ENCODE measurements around the gene ACOT9. TPM values are rescaled to one million over a fixed set of nuclear protein-coding genes. Genes with fewer than 3 reads are reported as not detected.

ACOT9 gene
- total RNA-seq, 2 donors from 2014 or later = 39.6 to 43.6 TPM

DNA sequence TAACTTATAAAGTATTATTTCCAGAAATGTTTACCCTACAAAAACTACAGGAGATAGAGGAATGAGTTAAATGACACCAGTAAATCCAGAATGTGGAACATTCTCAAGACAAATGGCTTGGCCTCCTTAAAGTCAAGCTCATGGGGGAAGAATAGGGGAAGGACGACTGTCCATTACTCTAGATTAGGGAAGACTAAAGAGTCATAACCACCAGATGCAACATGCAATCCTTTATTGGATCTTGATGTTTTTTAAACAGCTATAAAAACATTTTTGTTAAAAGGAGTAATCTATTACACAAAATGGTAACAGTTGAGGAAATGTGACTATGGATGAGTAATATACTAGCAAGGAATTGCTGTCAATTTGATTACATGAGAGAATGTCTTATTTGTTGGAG lies 11.1 kb downstream of the ACOT9 start:
- Histone ChIP-seq H3K27me3 (no peaks in the 10 kb centered on the region), H3K36me3 (peaks cover 19% of the 10 kb centered on the region), H3K9me3 (no peaks in the 10 kb centered on the region), H3K27ac (no peak overlapping the region), H3K4me3 (no peak overlapping the region), H3K4me1 (no peaks in the 10 kb centered on the region)
- TF ChIP-seq, protein P1, sequence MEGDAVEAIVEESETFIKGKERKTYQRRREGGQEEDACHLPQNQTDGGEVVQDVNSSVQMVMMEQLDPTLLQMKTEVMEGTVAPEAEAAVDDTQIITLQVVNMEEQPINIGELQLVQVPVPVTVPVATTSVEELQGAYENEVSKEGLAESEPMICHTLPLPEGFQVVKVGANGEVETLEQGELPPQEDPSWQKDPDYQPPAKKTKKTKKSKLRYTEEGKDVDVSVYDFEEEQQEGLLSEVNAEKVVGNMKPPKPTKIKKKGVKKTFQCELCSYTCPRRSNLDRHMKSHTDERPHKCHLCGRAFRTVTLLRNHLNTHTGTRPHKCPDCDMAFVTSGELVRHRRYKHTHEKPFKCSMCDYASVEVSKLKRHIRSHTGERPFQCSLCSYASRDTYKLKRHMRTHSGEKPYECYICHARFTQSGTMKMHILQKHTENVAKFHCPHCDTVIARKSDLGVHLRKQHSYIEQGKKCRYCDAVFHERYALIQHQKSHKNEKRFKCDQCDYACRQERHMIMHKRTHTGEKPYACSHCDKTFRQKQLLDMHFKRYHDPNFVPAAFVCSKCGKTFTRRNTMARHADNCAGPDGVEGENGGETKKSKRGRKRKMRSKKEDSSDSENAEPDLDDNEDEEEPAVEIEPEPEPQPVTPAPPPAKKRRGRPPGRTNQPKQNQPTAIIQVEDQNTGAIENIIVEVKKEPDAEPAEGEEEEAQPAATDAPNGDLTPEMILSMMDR (IDR thresholded peaks at IDR 0.05) = no peak
- no peak for DNase-seq (ENCODE audit: low spot score)

DNA sequence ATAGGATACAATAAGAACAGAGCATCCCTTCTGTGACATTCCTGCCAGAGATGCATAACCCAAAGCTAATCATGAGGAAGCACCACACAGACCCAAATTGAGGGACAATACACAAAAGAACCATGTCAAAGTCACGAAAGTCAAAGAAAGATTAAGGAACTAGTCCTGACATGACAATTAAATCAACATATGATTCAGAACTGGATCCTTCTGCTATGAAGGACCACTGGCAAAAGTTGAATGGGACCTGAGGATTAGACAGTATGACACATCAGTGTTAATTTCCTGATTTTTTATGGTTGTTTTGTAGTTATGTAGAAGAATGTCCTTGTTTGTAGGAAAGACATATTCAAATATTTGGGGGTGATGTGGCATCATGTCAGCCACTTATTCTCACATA lies 13.9 kb downstream of the ACOT9 start:
- Histone ChIP-seq H3K4me3 (no peak overlapping the region), H3K27me3 (no peaks in the 10 kb centered on the region), H3K9me3 (no peaks in the 10 kb centered on the region), H3K27ac (no peak overlapping the region), H3K4me1 (no peaks in the 10 kb centered on the region), H3K36me3 (peaks cover 25% of the 10 kb centered on the region)
- no peak for DNase-seq (ENCODE audit: low spot score)
- TF ChIP-seq, protein P1 (IDR thresholded peaks at IDR 0.05) = no peak

DNA sequence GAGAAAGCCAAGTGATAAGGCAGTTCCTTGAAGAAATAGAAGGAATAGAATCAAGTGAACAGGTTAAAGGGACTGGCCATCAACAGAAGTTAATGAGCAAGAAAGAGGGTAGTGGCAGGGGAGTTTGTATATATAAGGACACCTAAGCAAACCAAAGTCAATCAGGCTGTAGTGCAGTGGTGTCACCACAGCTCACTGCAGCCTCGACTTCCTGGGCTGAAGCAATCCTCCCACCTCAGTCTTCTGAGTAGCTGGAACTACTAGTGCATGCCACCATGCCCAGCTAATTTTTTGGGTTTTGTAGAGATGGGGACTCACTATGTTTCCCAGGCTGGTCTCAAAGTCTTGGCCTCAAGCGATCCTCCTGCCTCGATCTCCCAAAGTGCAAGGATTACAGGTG lies 15.9 kb downstream of the ACOT9 start:
- Histone ChIP-seq H3K4me1 (no peaks in the 10 kb centered on the region), H3K4me3 (no peak overlapping the region), H3K27ac (no peak overlapping the region), H3K36me3 (peaks cover 42% of the 10 kb centered on the region), H3K9me3 (no peaks in the 10 kb centered on the region), H3K27me3 (no peaks in the 10 kb centered on the region)
- DNase-seq (ENCODE audit: low spot score) = no peak
- TF ChIP-seq, protein P1 (IDR thresholded peaks at IDR 0.05) = no peak

DNA sequence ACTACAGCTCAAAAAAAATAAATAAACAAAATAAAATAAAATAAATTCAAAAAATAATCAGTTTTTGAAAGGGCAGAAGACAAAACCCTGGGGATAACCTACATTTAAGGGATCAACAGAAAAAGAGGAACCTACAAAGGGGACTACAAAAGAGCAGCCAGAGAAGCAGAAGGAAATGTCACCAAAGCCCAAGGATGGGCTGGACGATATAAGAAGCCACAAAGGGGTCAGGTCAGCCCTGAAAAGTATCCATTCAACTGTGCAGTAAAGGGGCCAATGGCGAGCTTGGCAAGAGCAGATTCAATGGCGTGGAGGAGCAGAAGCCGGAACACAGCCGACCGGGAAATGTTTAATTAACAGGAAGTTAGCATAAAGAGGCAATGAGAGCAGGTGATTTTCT lies 16.9 kb downstream of the ACOT9 start:
- H3K27me3 ChIP-seq = no peaks in the 10 kb centered on the region
- no peak overlapping the region for H3K27ac ChIP-seq
- no peak for DNase-seq (ENCODE audit: low spot score)
- no peaks in the 10 kb centered on the region for H3K4me1 ChIP-seq
- no peak overlapping the region for H3K4me3 ChIP-seq
- no peaks in the 10 kb centered on the region for H3K9me3 ChIP-seq
- H3K36me3 ChIP-seq = peaks cover 52% of the 10 kb centered on the region
- TF ChIP-seq, protein P1 (IDR thresholded peaks at IDR 0.05) = no peak

DNA sequence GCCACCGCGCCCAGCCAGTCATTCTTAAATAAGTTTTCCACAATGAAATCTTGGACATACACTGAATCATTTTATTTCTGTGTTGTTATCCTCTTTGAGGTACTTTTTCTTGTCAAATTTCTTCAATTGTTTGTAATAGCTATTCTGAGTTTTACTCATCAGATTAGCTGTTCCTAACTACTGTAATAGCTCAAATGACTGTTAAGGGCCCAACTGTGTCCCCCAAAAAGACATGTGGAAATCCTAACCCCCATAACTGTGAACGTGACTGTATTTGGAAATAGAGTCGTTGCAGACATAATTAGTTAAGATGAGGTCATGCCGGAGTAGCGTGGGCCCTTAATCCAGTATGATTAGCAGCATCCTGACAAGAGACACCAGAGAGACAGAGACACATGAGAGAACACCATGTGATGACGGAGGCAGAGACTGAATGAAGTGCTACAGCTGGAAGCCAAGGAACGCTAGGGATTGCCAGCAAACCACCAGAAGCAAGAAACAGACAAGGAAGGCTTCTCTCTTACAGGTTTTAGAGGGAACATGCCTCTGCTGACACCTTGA lies 22.9 kb downstream of the ACOT9 start:
- H3K27ac ChIP-seq = no peak overlapping the region
- DNase-seq (ENCODE audit: low spot score) = no peak
- H3K27me3 ChIP-seq = no peaks in the 10 kb centered on the region
- TF ChIP-seq, protein P1 (IDR thresholded peaks at IDR 0.05) = no peak
- H3K36me3 ChIP-seq = peaks cover 51% of the 10 kb centered on the region
- H3K4me1 ChIP-seq = no peaks in the 10 kb centered on the region
- H3K4me3 ChIP-seq = no peak overlapping the region
- H3K9me3 ChIP-seq = no peaks in the 10 kb centered on the region

DNA sequence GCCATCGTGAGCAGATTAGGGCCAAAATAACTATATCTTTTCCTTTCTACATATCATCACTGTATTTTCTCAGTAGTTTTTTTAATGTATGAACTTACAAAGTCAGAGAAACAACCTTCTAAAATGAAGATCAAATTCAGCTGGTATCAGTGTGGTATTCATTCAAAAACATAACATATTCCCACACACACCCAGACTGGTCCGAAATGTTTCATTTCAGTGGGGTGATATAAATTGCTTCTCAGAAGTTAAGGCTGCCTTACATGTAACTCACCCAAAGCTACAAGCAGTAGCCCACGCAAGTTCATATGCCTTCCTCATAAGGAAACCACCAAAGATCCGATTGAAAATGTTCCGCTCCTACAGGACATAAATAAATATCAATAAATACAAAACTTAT lies 37.8 kb downstream of the ACOT9 start:
- no peak for DNase-seq (ENCODE audit: low spot score)
- TF ChIP-seq, protein P1 (IDR thresholded peaks at IDR 0.05) = no peak
- Histone ChIP-seq H3K36me3 (peaks cover 49% of the 10 kb centered on the region), H3K27ac (no peak overlapping the region), H3K4me3 (no peak overlapping the region), H3K9me3 (no peaks in the 10 kb centered on the region), H3K27me3 (no peaks in the 10 kb centered on the region), H3K4me1 (no peaks in the 10 kb centered on the region)

All from right atrium auricular region (tissue), 2 donors.